ENCODE results near the gene PRKCB.

The PRKCB gene

DNA sequence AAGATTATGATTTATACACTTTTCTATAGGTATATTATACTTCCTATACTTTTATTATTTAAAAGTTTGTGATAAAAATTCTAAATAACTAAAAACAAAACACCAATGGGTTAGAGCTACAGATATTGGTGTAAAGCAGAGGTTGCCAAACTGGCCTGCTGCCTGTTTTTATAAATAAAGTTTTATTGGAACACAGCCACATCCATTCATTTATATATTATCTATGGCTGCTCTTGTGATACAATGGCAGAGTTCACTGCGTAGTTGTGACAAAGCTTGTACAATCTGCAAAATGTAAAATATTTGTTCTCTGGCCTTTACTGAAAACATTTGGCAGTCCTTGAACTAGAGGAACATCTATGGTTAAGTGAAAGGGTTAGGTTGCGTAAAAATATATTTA is 208.7 kb downstream of the PRKCB start:
- no peaks in the 10 kb centered on the region for H3K9me3 ChIP-seq (ENCODE audit: insufficient read depth, low read length)
- peaks cover 5% of the 10 kb centered on the region; the same call in 1 of the 2 replicates for H3K27me3 ChIP-seq (ENCODE audit: low read depth, low read length)
- H3K79me2 ChIP-seq (ENCODE audit: low read length): no peaks in the 10 kb centered on the region
- H3K4me1 ChIP-seq (ENCODE audit: low read length): peaks cover 10% of the 10 kb centered on the region
- H3K9ac ChIP-seq (ENCODE audit: low read length): no peak overlapping the region
- H3K4me3 ChIP-seq (ENCODE audit: low read length): no peak overlapping the region
- no peak overlapping the region for H3K27ac ChIP-seq (ENCODE audit: low read length)
- no peak overlapping the region for H3K4me2 ChIP-seq (ENCODE audit: low read length)
- H3K36me3 ChIP-seq (replicated peaks; ENCODE audit: low read depth, low read length): no peaks in the 10 kb centered on the region
- no peaks in the 10 kb centered on the region for H4K20me1 ChIP-seq (ENCODE audit: insufficient read depth, low read length)
- no peak overlapping the region for H2AFZ ChIP-seq (ENCODE audit: low read depth, low read length)
- TF ChIP-seq, protein P1, sequence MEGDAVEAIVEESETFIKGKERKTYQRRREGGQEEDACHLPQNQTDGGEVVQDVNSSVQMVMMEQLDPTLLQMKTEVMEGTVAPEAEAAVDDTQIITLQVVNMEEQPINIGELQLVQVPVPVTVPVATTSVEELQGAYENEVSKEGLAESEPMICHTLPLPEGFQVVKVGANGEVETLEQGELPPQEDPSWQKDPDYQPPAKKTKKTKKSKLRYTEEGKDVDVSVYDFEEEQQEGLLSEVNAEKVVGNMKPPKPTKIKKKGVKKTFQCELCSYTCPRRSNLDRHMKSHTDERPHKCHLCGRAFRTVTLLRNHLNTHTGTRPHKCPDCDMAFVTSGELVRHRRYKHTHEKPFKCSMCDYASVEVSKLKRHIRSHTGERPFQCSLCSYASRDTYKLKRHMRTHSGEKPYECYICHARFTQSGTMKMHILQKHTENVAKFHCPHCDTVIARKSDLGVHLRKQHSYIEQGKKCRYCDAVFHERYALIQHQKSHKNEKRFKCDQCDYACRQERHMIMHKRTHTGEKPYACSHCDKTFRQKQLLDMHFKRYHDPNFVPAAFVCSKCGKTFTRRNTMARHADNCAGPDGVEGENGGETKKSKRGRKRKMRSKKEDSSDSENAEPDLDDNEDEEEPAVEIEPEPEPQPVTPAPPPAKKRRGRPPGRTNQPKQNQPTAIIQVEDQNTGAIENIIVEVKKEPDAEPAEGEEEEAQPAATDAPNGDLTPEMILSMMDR (IDR thresholded peaks at IDR 0.05; ENCODE audit: low read depth, low read length): no peak
- TF ChIP-seq EZH2phosphoT487 (IDR thresholded peaks at IDR 0.05; ENCODE audit: low read depth): no peak

DNA sequence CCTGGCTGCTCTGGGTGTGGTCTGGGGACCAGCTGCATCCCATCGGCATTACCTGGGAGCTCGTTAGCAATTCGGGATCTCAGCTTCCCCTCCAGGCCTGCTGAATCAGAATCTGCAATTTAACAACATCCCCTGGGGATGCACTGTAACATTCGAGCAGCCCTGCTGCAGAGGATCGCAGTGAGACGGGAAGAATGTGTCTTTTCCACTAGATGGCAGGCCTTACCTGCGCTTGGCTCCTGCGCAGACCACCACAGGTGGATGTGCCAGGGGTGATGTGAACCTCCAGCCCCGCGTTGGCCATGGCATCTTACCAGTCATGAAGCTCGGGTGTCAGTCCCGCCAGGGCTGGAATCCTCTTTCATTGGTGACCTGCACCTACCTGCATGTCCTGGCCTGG is 209.9 kb downstream of the PRKCB start:
- Histone ChIP-seq H3K27ac (ENCODE audit: low read length) (no peak overlapping the region), H2AFZ (ENCODE audit: low read depth, low read length) (no peak overlapping the region), H3K36me3 (replicated peaks; ENCODE audit: low read depth, low read length) (no peaks in the 10 kb centered on the region), H3K27me3 (ENCODE audit: low read depth, low read length) (peaks cover 6% of the 10 kb centered on the region; the same call in 1 of the 2 replicates), H3K79me2 (ENCODE audit: low read length) (no peaks in the 10 kb centered on the region), H3K4me3 (ENCODE audit: low read length) (no peak overlapping the region), H3K4me1 (ENCODE audit: low read length) (peaks cover 3% of the 10 kb centered on the region; the same call in 1 of the 2 replicates), H3K9me3 (ENCODE audit: insufficient read depth, low read length) (no peaks in the 10 kb centered on the region), H3K9ac (ENCODE audit: low read length) (no peak overlapping the region), H4K20me1 (ENCODE audit: insufficient read depth, low read length) (no peaks in the 10 kb centered on the region), H3K4me2 (ENCODE audit: low read length) (no peak overlapping the region)
- no peak for TF ChIP-seq EZH2phosphoT487 (IDR thresholded peaks at IDR 0.05; ENCODE audit: low read depth)
- TF ChIP-seq, protein P1 (IDR thresholded peaks at IDR 0.05; ENCODE audit: low read depth, low read length): peak; percentile 71

DNA sequence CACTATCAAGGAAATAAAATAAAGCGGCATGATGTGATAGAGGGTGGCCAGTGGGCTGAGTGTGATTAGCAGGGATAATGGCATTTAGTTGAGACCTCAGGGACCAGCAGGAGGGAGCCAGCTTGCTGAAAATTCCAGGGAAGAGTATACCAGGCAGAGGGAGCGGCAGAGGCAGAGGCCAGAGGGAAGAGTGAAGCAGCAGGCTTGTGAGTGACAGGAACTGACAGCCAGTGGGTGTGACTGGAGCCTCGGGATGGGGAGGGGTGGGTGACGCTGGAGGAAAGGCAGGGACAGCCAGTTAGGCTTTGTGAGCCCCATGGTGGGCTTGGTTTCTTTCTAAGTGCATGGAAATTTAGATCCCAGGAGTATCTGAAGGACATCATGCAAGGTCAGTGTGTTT is 210.7 kb downstream of the PRKCB start:
- Histone ChIP-seq H3K4me2 (ENCODE audit: low read length) (no peak overlapping the region), H3K4me3 (ENCODE audit: low read length) (no peak overlapping the region), H3K79me2 (ENCODE audit: low read length) (no peaks in the 10 kb centered on the region), H3K36me3 (replicated peaks; ENCODE audit: low read depth, low read length) (no peaks in the 10 kb centered on the region), H2AFZ (ENCODE audit: low read depth, low read length) (no peak overlapping the region), H4K20me1 (ENCODE audit: insufficient read depth, low read length) (no peaks in the 10 kb centered on the region), H3K27ac (ENCODE audit: low read length) (no peak overlapping the region), H3K27me3 (ENCODE audit: low read depth, low read length) (peaks cover 7% of the 10 kb centered on the region; the same call in 1 of the 2 replicates), H3K9me3 (ENCODE audit: insufficient read depth, low read length) (no peaks in the 10 kb centered on the region), H3K9ac (ENCODE audit: low read length) (no peak overlapping the region), H3K4me1 (ENCODE audit: low read length) (peaks cover 3% of the 10 kb centered on the region; the same call in 1 of the 2 replicates)
- TF ChIP-seq, protein P1 (IDR thresholded peaks at IDR 0.05; ENCODE audit: low read depth, low read length): no peak
- no peak for TF ChIP-seq EZH2phosphoT487 (IDR thresholded peaks at IDR 0.05; ENCODE audit: low read depth)

DNA sequence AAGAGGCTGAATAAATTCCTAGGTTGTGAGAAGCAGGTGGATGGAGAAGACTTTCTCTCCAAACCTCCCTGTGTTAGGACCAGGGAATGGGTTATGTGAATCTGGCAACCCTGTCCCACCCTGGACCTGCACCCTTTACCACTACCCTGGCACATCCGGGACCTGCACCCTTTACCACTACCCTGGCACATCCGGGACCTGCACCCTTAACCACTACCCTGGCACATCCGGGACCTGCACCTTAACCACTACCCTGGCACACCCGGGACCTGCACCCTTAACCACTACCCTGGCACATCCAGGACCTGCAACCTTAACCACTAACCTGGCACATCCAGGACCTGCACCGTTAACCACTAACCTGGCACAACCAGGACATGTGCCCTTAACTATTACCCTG is 213.3 kb downstream of the PRKCB start:
- Histone ChIP-seq H3K4me2 (ENCODE audit: low read length) (no peak overlapping the region), H3K27ac (ENCODE audit: low read length) (no peak overlapping the region), H3K4me1 (ENCODE audit: low read length) (no peaks in the 10 kb centered on the region), H4K20me1 (ENCODE audit: insufficient read depth, low read length) (no peaks in the 10 kb centered on the region), H3K4me3 (ENCODE audit: low read length) (no peak overlapping the region), H3K9ac (ENCODE audit: low read length) (no peak overlapping the region), H2AFZ (ENCODE audit: low read depth, low read length) (no peak overlapping the region), H3K27me3 (ENCODE audit: low read depth, low read length) (peaks cover 16% of the 10 kb centered on the region), H3K9me3 (ENCODE audit: insufficient read depth, low read length) (no peaks in the 10 kb centered on the region), H3K36me3 (replicated peaks; ENCODE audit: low read depth, low read length) (no peaks in the 10 kb centered on the region), H3K79me2 (ENCODE audit: low read length) (no peaks in the 10 kb centered on the region)
- TF ChIP-seq, protein P1 (IDR thresholded peaks at IDR 0.05; ENCODE audit: low read depth, low read length): no peak
- no peak for TF ChIP-seq EZH2phosphoT487 (IDR thresholded peaks at IDR 0.05; ENCODE audit: low read depth)

Measured in OCI-LY3 (cell line).